Activated CD4-positive, CD25-positive, alpha-beta regulatory T cell (primary cell): ENCODE data around the gene GPBP1.
"Not testable (repeated sequence)": the region's sequence is repeated elsewhere in the genome, so short reads cannot be mapped to it uniquely, and the experiment has no call there.

Experiments
- DNase-seq, 4 experiments: peaks; one replicate each; lab custom pipeline; 2025; lab: John Stamatoyannopoulos, UW

Gene GPBP1

DNA sequence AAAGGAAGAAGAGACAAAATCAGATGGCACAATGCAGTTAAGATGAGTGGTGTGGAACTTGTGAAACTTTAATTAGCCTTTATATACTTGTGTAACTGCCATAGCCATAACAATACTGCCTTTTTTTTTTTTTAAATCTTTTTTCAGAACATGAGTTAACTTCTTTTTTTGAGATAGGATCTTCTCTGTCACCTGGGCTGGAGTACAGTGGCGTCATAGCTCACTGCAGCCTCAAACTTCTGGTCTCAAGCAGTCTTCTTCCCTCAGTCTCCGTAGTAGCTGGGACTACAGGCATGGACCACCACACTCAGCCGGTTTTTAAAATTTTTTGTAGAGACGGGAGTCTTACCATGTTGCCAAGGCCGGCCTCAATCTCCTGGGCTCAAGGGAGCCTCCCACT lies 37.2 kb downstream of the GPBP1 start:
- DNase-seq = no peak

DNA sequence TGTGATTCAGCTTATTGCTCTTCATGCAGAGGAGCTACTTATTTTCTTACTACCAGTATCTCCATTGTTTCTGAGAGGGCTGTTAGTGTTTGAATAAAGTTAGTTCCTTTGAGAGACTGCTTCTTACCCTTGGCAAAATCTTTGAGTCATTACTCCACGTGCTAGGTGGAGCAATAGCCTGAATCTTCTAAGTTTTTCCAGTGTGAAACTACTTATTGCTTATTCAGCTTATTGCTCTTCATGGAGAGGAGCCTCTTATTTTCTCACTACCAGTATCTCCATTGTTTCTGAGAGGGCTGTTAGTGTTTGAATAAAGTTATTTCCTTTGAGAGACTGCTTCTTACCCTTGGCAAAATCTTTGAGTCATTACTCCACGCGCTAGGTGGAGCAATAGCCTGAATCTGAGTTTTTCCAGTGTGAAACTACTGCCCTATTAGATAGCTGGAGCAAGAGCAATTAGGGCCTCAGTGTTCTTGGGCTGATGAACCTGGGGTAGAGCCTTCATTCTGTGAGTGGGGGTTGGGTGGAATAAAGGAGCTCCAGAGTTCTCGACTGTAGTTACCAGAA lies 41.9 kb downstream of the GPBP1 start:
- DNase-seq = no peak

DNA sequence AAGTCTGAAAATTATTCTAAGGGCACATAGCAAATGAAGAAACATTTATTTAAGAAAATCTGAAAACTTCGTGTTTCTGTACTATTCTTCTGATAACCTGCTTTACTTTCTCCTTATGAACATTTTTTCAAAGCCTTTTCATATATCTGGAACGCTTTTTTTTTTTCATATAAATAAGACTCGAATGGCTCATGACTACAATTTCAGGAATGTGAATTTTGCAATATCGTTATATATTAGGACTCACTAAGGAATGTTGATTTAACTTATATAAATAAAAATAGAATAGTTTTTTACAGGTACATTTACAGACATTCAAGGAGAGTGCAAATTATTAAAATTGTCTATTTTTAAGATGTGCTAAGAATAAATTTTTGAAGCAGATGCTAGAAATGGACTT lies 42.9 kb downstream of the GPBP1 start:
- DNase-seq = no peak

DNA sequence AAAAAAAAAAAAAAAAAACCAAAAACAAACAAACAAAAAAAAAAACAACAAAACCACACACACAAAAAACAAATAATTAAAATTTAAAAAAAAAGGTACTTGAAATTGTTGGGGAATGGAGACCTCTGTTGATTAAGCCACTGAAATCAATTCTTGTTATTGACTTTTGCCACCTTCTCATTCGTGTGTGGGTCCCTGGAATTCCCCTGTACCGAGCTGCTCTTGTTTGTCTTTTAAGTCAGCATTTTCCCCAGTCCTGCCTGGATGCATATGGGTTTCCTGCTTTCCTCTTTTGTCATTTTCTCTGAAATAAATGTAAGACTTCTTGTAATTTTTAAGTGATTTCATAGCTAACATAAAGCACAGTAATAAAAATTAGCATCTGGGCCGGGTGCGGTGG lies 45.5 kb downstream of the GPBP1 start:
- no peak for DNase-seq

DNA sequence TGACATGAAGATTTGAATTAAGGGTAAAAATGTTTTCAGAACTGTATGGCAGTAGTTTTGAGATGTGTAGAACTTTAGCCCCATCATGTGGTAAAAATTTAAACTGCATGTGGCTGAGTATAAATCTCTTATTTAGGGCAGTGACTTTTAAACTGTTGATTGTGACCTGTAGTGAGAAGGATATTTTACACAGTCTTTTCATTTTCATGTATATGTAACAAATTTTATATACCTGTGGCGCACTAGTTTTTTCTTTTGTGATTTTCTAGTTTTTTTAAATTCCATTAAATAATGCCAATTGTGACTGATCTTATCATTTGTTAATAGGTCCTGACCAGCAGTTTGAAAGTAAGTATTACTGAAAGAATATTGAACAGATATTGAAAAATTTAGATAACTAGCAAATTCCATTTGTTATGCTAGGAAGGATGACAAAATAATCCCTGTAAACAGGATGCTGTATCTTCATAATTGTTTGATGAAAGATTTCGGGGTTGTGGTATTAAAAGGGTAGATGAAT lies 47.2 kb downstream of the GPBP1 start:
- DNase-seq = peak in 1 of 4 experiments; percentile 9

DNA sequence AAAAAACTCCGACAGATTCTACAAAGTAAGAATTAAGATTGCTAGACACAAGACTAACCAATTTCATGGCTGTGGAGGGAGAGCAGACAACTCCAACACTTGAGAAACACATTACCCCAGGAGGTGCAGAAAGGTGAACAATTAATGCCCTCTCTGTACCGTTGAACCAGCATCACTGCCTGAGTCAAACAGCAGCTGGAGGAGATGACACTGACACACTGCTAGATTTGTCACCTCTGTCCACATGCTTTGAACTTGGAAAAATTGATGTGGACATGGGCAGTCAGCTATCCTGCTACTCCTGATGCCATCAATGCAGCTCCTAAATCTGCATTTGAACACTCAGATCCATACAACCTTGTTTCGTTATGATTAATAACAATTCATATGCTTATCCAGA lies 51.7 kb downstream of the GPBP1 start:
- DNase-seq = no peak

DNA sequence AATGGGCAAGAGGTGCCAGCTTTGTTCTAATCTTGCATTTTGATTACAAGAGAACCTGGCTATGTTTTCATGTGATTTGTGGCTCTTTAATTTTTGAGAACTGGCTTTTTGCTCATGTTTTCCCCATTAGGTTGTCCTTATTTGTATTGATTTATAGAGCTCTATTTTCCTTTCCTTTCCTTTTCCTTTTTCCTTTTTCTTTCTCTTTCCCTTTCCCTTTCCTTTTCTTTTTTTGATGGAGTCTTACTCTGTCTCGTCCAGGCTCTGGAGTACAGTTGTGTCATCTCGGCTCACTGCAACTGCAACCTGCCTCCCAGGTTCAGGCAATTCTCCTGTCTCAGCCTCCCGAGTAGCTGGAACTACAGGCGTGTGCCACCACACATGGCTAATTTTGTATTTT lies 55.5 kb downstream of the GPBP1 start:
- no peak for DNase-seq

DNA sequence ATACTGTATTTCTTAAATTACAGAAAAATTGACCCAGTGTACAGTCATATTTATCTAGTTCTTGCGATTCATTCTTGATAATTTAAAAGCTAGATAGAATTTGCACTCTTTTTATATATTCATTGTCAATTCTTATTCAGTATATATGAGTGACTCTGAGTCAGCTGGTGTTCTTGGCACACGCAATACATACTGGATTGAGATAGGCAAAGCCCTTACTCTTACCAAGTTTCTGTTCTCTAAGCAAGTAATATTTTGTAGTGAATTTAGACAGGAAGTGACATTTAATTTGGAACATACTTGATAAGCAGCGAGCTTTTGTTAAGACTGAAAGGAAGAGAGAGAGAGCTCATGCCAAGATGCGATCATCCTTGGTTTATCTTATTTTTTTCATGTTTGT lies 57.7 kb downstream of the GPBP1 start:
- DNase-seq = no peak

DNA sequence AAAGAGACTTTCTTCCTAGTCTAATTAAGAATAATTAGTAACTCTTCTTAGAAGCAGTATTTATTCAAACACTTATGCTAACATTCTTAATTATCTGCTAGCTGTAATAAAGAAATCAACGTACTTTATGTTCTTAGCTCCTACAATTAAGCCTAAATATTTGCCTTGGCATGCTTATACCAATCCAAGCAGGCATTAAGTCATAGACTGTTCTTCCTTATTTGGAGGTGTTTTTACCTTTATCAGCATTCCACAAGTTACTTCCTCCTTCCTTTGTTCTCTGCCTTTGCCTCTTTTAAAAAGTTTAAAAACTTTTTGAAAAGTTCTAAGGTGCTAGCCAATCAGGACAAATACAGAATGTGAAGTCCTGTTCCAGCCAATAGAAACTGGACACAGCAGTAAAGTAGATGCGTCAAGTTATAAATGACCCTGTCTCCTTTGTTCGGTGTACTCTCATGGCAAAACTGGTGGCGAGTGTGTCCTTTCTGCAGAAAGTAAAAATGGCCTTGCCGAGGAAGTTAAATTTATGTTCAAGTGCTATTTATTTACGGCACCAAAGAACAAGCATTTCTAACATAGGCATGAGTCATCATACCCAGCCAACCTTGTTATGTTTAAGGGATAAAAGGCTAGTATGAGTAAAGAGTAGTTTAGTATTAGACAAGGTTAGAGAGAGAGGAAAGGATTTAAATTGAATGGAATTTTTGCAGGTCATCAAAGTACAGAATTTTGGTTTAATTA lies 58.6 kb downstream of the GPBP1 start:
- no peak for DNase-seq

DNA sequence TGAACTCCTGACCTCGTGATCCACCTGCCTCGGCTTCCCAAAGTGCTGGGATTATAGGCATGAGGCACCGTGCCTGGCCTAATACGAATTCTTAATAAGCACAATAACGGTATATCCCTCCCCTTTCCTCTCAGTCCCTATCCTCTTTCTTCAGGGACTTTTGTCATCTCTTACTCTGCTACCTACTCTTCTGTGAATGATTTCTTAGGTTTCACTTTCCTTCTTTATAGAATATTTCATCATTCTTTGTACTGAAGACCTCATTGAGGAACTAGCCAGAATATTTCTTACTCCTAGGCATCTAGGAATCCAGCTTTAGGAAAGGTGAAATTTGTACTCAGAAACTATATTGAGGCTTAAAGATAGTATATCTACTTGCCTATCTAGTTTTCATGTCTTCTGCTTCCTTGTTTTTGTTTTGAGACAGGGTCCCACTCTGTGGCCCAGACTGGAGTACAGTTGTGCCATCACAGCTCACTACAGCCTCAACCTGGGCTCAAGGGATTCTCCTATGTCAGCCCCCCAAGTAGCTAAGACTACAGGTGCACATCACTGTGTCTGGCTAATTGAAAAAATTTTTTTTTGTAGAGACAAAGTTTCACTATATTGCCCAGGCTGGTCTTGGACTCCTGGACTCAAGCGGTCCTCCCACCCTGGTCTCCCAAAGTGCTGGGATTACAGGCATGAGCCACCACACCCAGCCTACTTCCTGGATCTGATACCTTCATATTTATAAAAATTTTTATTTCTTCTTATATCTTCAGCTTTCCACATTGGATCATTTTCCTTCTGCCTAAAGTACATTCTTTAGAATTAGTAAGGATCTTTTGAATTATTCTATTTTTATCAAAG lies 69.7 kb downstream of the GPBP1 start:
- DNase-seq = no peak

DNA sequence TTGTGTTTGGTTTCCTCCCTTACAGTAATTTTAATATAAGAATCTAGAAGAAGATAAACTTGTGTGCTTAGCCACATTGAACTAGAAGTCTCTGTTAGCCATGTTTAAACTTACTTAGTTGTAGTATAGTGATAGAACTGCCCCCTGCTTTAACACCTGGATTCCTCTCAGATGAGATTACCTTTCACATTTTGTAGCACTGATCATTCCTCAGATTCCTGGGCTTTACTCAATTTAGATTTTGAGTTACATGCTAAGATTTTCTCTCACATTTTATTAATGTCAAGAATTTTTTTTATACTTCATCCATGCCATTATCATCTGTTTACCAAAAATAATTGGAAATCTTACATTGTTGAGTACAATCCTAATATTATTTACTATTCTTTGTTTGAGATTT lies 70.5 kb downstream of the GPBP1 start:
- no peak for DNase-seq

DNA sequence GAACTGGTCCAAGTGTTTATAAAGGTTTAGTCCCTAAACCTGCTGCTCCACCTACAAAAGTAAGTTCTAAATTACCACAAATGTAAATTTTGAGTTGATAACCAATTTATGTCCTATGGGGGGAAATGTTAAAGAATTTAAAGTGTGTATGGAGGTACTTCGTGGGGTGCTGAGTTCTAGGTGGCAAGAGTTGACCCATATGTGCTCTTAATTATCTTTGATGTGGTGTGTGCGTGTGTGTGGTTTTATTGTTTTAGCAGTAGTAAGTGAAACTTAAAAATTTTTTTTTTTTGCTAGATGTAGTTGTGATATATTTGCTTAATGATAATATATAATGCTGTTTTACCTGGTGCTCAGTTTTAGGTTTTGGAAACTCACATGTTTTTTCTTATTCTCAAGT lies 72.6 kb downstream of the GPBP1 start:
- no peak for DNase-seq

DNA sequence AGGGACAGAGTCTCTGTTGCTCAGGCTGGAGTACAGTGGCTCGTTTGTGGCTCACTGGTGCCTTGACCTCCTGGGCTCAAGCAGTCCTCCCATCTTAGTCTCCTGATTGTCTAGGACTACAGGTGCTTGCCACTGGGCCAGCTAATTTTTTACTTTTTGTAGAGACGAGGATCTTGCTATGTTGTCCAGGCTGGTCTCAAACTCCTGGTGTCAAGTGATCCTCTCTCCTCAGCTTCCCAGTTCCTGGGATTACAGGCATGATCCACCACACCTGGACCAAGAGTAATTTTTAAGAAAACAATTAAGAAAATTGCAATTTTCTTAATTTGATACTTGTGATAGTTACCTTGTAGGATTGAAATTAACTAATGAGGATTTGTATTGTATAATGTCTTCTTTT lies 73.9 kb downstream of the GPBP1 start:
- no peak for DNase-seq

DNA sequence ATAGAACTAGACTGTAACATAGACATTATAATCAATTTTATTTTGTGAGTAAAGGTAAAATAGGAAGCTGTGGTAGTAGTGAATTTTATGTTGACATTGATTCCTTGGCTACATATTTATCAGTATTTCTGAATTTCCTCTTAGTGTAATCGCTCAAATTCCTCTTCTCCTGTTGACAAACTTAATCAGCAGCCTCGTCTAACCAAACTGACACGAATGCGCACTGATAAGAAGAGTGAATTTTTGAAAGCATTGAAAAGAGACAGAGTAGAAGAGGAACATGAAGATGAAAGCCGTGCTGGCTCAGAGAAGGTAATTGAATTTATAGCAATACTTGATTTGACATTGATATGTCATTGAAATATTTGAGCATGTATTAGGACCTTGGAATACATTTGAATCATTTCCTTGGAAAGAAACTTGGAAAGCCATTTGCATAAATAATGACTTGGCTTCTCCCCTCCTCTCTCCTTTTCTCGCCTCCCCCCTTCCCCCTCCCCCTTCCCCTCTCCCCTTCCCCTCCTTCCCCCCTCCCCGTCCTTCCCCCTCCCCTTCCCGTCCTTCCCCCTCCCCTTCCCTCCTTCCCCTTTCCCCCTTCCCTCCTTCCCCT lies 75.5 kb downstream of the GPBP1 start:
- no peak for DNase-seq

DNA sequence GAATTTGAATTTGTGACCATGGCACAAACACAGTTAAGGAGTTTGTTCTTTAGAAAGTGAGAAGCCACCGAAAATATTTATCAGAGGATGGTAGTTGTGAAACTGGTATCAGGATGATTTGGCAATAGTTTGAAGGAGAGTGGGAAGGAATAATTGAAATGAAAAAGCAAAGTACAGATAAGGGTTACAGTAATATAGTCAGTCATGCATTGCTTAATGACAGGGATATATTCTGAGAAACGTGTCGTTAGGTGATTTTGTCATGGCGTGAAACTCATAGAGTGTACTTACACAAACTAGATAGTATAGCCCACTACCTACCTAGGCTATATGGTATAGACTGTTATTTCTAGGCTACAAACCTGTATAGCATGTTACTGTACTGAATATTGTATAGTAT lies 84.2 kb downstream of the GPBP1 start:
- no peak for DNase-seq

DNA sequence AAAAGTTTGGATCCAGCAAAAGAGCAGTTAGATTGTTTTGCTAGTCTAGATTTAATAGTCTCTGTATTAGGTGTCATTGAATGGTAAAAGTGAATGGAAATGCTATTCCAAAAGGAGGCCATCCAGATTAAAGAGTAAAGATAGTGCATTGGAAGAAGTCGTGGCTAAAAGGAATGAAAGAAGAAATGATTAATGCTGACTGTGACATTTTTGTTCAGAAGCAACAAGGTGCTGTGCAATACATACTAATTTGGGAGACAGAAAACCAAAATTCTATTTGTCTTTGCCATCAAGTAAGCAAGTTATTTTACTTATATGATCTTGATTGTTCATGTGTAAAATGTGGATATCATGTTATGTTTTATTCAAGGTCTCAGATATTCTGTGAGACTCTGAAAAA lies 85.1 kb downstream of the GPBP1 start:
- DNase-seq = no peak

DNA sequence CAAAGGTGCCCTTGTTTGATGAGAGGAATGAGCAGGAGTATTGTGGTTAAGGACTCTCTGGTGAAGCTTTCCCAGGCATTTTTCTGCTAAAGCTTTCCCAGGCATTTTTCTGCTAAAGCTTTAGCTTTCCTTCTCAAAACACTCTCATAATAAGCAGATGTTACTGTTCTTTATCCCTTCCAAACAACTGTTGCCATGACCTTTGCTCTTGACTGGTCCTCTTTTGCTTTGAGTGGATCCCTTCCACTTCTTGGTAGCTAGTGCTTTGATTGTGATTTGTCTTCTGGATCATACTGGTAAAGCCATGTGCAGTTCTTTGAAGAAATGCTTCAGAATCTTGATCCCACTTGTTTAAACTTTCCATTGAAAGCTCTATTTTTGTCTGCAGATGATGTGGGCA lies 85.8 kb downstream of the GPBP1 start:
- DNase-seq = no peak

DNA sequence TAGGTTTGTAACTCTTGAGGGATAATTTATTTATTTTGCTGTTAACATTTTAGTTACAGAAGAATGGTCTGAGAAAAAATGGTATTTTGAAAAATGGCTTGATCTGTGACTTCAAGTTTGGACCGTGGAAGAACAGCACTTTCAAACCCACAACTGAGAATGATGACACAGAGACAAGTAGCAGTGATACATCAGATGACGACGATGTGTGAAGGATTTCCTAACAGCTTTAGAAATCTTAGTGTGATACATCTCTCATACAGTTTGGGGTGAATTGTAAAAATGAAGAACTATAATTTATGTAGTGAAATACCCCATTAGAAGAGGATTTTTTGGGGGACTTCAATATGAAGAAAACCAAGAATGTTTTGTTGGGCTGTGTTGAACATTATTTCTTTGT lies 88.7 kb downstream of the GPBP1 start:
- DNase-seq = no peak

DNA sequence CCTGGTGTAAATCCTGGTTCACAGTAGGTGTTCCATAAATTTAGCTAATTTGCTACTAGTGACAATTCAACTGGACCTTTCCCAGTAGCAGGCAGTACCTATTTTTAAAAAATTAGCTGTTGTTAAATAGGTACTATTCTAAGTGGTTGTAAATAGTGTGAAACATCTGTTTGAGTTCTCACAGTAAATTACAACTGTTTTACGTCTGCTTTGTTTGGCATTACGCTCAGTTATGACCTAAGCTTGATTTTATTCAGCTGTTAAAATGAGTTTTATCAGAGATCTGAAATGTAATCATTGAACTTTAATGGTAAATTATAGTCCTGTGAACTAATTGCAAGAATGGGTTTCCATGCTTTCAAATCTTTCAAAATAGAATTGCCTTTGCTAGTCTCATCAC lies 93.9 kb downstream of the GPBP1 start:
- no peak for DNase-seq

DNA sequence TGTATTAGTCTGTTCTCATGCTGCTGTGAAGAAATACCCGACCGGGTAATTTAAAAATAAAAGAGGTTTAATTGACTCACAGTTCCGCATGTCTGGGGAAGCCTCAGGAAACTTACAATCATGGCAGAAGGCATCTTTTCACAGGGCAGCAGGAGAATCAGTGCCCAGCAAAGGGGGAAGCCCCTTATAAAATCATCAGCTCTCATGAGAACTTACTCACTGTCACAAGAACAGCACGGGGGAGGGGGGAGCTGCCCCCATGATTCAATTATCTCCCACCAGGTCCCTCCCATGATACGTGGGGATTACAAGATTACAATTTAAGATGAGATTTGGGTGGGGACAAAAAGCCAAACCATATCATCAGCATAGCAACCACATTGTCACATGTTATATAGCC lies 102.5 kb downstream of the GPBP1 start:
- DNase-seq = no peak

DNA sequence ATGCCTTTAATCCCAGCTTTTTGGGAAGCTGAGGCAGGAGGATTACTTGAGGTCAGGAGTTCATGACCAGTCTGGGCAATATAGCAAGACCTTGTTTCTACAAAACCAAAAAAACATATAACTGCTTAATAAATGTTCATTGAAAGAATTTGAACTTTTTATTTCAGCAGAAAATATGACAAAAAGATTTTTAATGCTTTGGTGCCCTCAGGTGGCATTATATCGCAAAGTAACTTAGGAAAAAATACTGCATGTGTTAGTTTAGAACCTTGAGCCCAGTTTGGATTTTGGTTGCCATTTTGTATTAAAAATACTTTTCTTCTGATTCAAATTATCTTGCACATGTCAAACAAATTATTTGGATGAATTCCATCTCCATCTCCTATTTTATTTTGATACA lies 103.2 kb downstream of the GPBP1 start:
- no peak for DNase-seq

DNA sequence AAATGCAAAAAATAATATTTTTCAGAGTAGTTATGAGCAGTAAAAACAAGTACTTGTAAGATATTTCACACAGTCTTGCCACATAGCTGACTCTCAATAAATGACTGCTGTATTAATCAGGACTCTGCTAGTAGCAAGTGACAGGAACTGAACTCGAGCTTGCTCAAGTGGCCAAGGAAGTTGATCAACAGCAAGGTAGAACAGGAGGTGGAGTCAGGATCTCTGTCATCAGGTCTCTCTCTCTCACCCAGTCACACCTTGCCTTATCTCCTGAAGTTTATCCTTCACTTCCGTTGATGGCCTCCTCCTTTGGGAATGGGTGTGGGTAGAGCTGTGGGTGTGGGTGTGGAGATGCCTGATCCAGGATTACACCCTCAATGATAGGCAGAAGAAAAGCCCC lies 107.0 kb downstream of the GPBP1 start:
- DNase-seq = no peak

DNA sequence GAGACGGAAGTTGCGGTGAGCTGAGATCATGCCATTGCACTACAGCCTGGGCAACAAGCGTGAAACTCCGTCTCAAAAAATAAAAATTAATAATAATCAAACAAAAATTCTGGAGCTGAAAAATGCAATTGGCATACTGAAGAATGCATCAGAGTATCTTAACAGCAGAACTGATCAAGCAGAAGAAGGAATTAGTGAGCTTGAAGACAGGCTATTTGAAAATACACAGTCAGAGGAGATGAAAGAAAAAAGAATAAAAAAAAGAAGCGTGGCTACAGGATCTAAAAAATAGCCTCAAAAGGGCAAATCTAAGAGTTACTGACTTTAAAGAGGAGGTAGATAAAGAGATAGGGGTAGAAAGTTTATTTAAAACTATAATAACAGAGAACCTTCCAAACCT lies 111.2 kb downstream of the GPBP1 start:
- DNase-seq = not testable (repeated sequence)
